ENCODE data around the gene LILRA6.

DNA sequence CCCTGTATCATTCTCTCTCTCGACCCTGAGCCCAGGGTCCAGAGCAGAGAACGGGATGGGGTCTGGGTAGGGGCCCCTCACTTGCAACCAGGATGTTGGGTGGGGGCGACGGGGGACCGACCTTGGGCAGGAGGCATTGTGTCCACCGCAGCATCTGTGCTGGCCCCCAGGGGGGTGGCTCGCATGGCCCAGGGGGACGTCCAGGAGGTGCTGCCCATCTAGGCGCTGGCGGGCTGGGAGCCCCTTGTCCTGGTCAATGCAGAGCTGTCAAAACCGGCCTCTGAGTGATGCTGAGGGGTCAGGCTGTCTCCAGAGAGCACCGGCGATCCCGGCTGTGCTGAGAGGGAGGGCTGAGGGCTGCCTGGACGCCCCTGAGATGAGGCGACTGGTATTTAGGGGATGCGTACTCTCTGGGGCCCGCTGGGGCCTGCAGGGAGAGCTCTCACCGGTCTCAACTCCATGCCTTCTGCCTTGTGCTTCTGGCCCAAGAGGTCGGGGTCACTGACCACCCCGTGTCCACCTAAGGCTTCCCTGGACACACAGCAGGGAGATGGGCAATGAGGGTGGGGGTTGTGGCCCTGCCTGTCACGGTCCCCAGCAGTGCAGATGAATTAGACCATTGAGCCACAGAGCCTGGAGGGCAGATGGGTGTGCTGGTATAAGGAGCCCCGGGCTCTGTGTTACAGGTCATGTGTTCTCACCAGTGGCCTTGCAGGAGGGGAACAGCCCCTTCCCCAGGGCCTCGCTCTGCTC, 33.4 kb downstream of the LILRA6 start:
- TF ChIP-seq POLR2A (IDR thresholded peaks at IDR 0.05): no peak
- TF ChIP-seq, protein P1, sequence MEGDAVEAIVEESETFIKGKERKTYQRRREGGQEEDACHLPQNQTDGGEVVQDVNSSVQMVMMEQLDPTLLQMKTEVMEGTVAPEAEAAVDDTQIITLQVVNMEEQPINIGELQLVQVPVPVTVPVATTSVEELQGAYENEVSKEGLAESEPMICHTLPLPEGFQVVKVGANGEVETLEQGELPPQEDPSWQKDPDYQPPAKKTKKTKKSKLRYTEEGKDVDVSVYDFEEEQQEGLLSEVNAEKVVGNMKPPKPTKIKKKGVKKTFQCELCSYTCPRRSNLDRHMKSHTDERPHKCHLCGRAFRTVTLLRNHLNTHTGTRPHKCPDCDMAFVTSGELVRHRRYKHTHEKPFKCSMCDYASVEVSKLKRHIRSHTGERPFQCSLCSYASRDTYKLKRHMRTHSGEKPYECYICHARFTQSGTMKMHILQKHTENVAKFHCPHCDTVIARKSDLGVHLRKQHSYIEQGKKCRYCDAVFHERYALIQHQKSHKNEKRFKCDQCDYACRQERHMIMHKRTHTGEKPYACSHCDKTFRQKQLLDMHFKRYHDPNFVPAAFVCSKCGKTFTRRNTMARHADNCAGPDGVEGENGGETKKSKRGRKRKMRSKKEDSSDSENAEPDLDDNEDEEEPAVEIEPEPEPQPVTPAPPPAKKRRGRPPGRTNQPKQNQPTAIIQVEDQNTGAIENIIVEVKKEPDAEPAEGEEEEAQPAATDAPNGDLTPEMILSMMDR (IDR thresholded peaks at IDR 0.05): no peak
